ENCODE data around the gene SPG11. TPM values are rescaled to one million over a fixed set of nuclear protein-coding genes. Genes with fewer than 3 reads are reported as not detected.

Gene SPG11
- total and polyA plus RNA-seq, 2 of the 13 experiments (the other 11 are each of a cell fraction or from before 2014, with no cell fraction given) = 31.5 to 40.7 TPM

- no peak for TF ChIP-seq ZNF275 (CRISPR knock-in tag; IDR thresholded peaks at IDR 0.05; ENCODE audit: borderline replicate concordance)
- no peak for TF ChIP-seq ISX (CRISPR knock-in tag; conservative IDR thresholded peaks at IDR 0.05)
- no peak for TF ChIP-seq PLSCR1 (CRISPR knock-in tag; IDR thresholded peaks at IDR 0.05; ENCODE audit: borderline replicate concordance)
- no peak for TF ChIP-seq SKI (IDR thresholded peaks at IDR 0.05; ENCODE audit: partially characterized antibody)
- no peak for TF ChIP-seq STAT6 (CRISPR knock-in tag; IDR thresholded peaks at IDR 0.05; ENCODE audit: borderline replicate concordance)
- no peak for TF ChIP-seq ZNF253 (CRISPR knock-in tag; IDR thresholded peaks at IDR 0.05; ENCODE audit: borderline replicate concordance)
- no peak for TF ChIP-seq ZNF619 (CRISPR knock-in tag; IDR thresholded peaks at IDR 0.05)
- TF ChIP-seq ZNF678 (CRISPR knock-in tag; IDR thresholded peaks at IDR 0.05) = no peak
- TF ChIP-seq MXD1 (CRISPR knock-in tag; IDR thresholded peaks at IDR 0.05) = no peak
- no peak for TF ChIP-seq ZNF569 (CRISPR knock-in tag; IDR thresholded peaks at IDR 0.05; ENCODE audit: borderline replicate concordance)
- TF ChIP-seq ELF4 (CRISPR knock-in tag; IDR thresholded peaks at IDR 0.05; ENCODE audit: borderline replicate concordance) = no peak
Observed at GRCh38 chr15:44595246-44595645, 68.2 kb downstream of the SPG11 start (continued).
